Natural killer cell (primary cell): ENCODE data around the gene MKRN3. TPM values are rescaled to one million over a fixed set of nuclear protein-coding genes. Genes with fewer than 3 reads are reported as not detected.

Experiments
- ATAC-seq, 3 donors: fragments of 150-1000 bp in 2 of 3; fragments of 200-7000 bp in 1 of 3; cut with Tn5 transposase; 1 replicate in 1 of 3; 2 replicates in 2 of 3; pipeline ENCODE4 v1.10.0; 2021; ENCODE audit warnings: mild to moderate bottlenecking in 2 of 3, moderate library complexity in 2 of 3
- DNase-seq, 2 donors: peaks; one replicate each; pipeline versions ENCODE4 v3.0.0 to v3.0.0-alpha.2; 2013 to 2021; ENCODE audit warnings: mixed read lengths in 1 of 2
- H3K27ac ChIP-seq: one replicate; pipeline ENCODE4 v1.5.1; 2013; ENCODE audit warnings: mild to moderate bottlenecking, low read length
- H3K27me3 ChIP-seq: one replicate; pipeline ENCODE4 v1.6.1; 2013; ENCODE audit warnings: low read length; ENCODE audit not compliant: control insufficient read depth, insufficient read depth
- H3K36me3 ChIP-seq: one replicate; pipeline ENCODE4 v1.6.1; 2013; ENCODE audit warnings: low read length; ENCODE audit not compliant: control insufficient read depth, insufficient read depth
- H3K4me1 ChIP-seq: one replicate; pipeline ENCODE4 v1.6.1; 2013; ENCODE audit warnings: low read length; ENCODE audit not compliant: control insufficient read depth, insufficient read depth
- H3K4me3 ChIP-seq: one replicate; pipeline ENCODE4 v1.5.1; 2013; ENCODE audit warnings: low read length
- H3K9me3 ChIP-seq: one replicate; pipeline ENCODE4 v1.6.1; 2013; ENCODE audit warnings: low read length; ENCODE audit not compliant: control insufficient read depth, insufficient read depth
- H3K27ac Mint-ChIP-seq, 2 donors: one replicate each; pipeline ENCODE4 v1.8.0; 2022; ENCODE audit warnings: mild to moderate bottlenecking in 2 of 2, mixed read lengths in 2 of 2, moderate library complexity in 1 of 2
- H3K27me3 Mint-ChIP-seq, 2 donors: one replicate each; pipeline ENCODE4 v1.8.0; 2022; ENCODE audit warnings: low read depth in 2 of 2, mixed read lengths in 2 of 2
- H3K36me3 Mint-ChIP-seq: one replicate; pipeline ENCODE4 v1.8.0; 2022; ENCODE audit warnings: mixed read lengths
- H3K4me1 Mint-ChIP-seq, 2 donors: one replicate each; pipeline ENCODE4 v1.8.0; 2022; ENCODE audit warnings: mixed read lengths in 2 of 2
- H3K4me3 Mint-ChIP-seq: one replicate; pipeline ENCODE4 v1.8.0; 2022; ENCODE audit warnings: mild to moderate bottlenecking, moderate library complexity, mixed read lengths
- H3K9me3 Mint-ChIP-seq, 2 donors: one replicate each; pipeline ENCODE4 v1.8.0; 2022; ENCODE audit warnings: mixed read lengths in 2 of 2
- WGBS: methylation state at CpG from one replicate; pipeline ENCODE4 v1.1.7; 2013; ENCODE audit warnings: missing lambda C conversion rate; ENCODE audit not compliant: insufficient coverage; 5-methylcytosine and 5-hydroxymethylcytosine counted together
- intact Hi-C: fragments of 100-400 bp; cut with micrococcal nuclease; formaldehyde crosslinking; loops from one replicate; pipeline ENCODE4 v1.14.2; 2022
- total RNA-seq, 4 donors: library from RNA; stranded (reverse); fragments of 120-200 nt in 1 of 4; gene quantifications; one replicate each; pipeline versions ENCODE4 v1.2.3 to v1.2.4, GENCODE V29; 2013 to 2022
- TF ChIP-seq, protein P1 (sequence below): fragments of 200-600 bp; IDR thresholded peaks from one replicate; pipeline ENCODE4 v1.8.0; 2022; ENCODE audit warnings: antibody characterized with exemption

MKRN3 gene
- total RNA-seq, 3 donors from 2014 or later (not counting 1 experiment from before 2014, with no cell fraction given), result 0.30 to 4.7 (median 1.8) TPM

DNA sequence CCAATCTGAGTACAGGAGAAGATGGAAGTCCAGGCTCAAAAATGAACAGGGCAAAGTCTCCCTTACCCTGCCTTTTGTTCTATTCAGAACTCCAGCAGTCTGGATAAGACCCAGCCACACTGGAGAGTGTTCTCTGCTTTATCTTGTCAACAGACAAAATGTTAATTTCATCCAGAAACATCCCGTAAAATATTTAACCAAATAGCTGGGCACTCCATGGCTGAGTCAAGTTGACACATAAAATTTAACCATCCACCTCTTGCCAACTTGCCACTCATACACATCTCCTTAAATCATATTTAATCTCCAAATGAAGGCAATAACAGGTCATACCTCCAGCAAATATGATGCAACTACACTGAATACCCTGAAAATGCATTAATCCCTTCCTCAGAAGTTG is 33.6 kb downstream of the MKRN3 start:
- Histone ChIP-seq H3K4me1 (no peaks in the 10 kb centered on the region), H3K36me3 (no peaks in the 10 kb centered on the region), H3K9me3 (no peaks in the 10 kb centered on the region), H3K4me3 (no peak overlapping the region), H3K27ac (no peak overlapping the region), H3K27me3 (no peaks in the 10 kb centered on the region)
- TF ChIP-seq, protein P1, sequence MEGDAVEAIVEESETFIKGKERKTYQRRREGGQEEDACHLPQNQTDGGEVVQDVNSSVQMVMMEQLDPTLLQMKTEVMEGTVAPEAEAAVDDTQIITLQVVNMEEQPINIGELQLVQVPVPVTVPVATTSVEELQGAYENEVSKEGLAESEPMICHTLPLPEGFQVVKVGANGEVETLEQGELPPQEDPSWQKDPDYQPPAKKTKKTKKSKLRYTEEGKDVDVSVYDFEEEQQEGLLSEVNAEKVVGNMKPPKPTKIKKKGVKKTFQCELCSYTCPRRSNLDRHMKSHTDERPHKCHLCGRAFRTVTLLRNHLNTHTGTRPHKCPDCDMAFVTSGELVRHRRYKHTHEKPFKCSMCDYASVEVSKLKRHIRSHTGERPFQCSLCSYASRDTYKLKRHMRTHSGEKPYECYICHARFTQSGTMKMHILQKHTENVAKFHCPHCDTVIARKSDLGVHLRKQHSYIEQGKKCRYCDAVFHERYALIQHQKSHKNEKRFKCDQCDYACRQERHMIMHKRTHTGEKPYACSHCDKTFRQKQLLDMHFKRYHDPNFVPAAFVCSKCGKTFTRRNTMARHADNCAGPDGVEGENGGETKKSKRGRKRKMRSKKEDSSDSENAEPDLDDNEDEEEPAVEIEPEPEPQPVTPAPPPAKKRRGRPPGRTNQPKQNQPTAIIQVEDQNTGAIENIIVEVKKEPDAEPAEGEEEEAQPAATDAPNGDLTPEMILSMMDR, result no peak
- Mint-ChIP-seq H3K4me1 (no peaks in the 10 kb centered on the region), H3K4me3 (no peak overlapping the region), H3K9me3 (peaks cover 0 to 8% of the 10 kb centered on the region in 2 donors), H3K27ac (no peak overlapping the region), H3K27me3 (no peaks in the 10 kb centered on the region), H3K36me3 (no peaks in the 10 kb centered on the region)
- ATAC-seq (no peak), DNase-seq (no peak)
- 94% methylated on average over 1 of the region's 1 CpG for WGBS
- intact Hi-C loops, result no loop called here

- Mint-ChIP-seq H3K9me3 (peaks cover 0 to 6% of the 10 kb centered on the region in 2 donors), H3K36me3 (no peaks in the 10 kb centered on the region), H3K27me3 (no peaks in the 10 kb centered on the region), H3K4me3 (no peak overlapping the region), H3K27ac (no peak overlapping the region), H3K4me1 (no peaks in the 10 kb centered on the region)
- TF ChIP-seq, protein P1, result no peak
- no peak overlapping the region for H3K27ac ChIP-seq
- WGBS, result 91% methylated on average over 6 of the region's 6 CpGs
- intact Hi-C loops, result no loop called here
- no peaks in the 10 kb centered on the region for H3K27me3 ChIP-seq
- no peaks in the 10 kb centered on the region for H3K36me3 ChIP-seq
- no peak overlapping the region for H3K4me3 ChIP-seq
- ATAC-seq (no peak), DNase-seq (no peak)
- no peaks in the 10 kb centered on the region for H3K9me3 ChIP-seq
- no peaks in the 10 kb centered on the region for H3K4me1 ChIP-seq
Observed at GRCh38 chr15:23602124-23602523, 36.6 kb downstream of the MKRN3 start.

GRCh38 chr15:23606226-23606625 is 40.8 kb downstream of the MKRN3 start:
- no peaks in the 10 kb centered on the region for H3K4me1 ChIP-seq
- no peak overlapping the region for H3K4me3 ChIP-seq
- Mint-ChIP-seq H3K27me3 (no peaks in the 10 kb centered on the region), H3K27ac (no peak overlapping the region), H3K9me3 (peaks cover 0 to 6% of the 10 kb centered on the region in 2 donors), H3K4me1 (no peaks in the 10 kb centered on the region), H3K36me3 (no peaks in the 10 kb centered on the region), H3K4me3 (no peak overlapping the region)
- no peaks in the 10 kb centered on the region for H3K9me3 ChIP-seq
- H3K36me3 ChIP-seq, result no peaks in the 10 kb centered on the region
- intact Hi-C loops, result no loop called here
- TF ChIP-seq, protein P1, result no peak
- ATAC-seq, result no peak
- WGBS, result 90% methylated on average over 2 of the region's 2 CpGs
- no peak overlapping the region for H3K27ac ChIP-seq
- no peaks in the 10 kb centered on the region for H3K27me3 ChIP-seq
- no peak for DNase-seq

DNA sequence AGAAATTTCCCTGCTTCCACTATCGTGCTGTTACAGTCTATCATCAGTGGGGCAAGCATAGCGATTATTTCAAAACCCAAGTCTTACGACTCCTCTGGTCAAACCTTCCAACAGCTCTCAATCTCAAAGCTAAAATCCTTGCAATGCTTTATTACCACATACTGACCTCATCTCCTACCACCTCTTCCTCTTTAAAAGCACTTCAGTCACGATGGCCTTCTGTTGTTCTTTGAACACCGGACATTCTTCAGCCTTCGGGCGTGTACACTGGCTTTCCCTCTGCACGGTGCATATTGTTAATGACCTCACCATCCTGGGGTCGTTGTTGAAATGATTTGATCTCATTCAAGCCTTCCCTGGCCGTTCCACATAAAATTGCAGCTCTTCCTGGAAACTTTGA is 51.1 kb downstream of the MKRN3 start:
- H3K36me3 Mint-ChIP-seq, result no peaks in the 10 kb centered on the region
- no peak overlapping the region for H3K4me3 ChIP-seq
- intact Hi-C loops, result no loop called here
- WGBS, result 71% methylated on average over 9 of the region's 10 CpGs
- H3K36me3 ChIP-seq, result no peaks in the 10 kb centered on the region
- H3K27me3 ChIP-seq, result no peaks in the 10 kb centered on the region
- peaks cover 7 to 9% of the 10 kb centered on the region in 2 donors for H3K9me3 Mint-ChIP-seq
- ATAC-seq (no peak), DNase-seq (no peak)
- H3K27me3 Mint-ChIP-seq, result no peaks in the 10 kb centered on the region
- H3K9me3 ChIP-seq, result no peaks in the 10 kb centered on the region
- TF ChIP-seq, protein P1, result no peak
- no peak overlapping the region for H3K4me3 Mint-ChIP-seq
- H3K27ac ChIP-seq, result no peak overlapping the region
- H3K27ac Mint-ChIP-seq, result no peak overlapping the region
- no peaks in the 10 kb centered on the region for H3K4me1 Mint-ChIP-seq
- H3K4me1 ChIP-seq, result no peaks in the 10 kb centered on the region
